IMR-90 (cell line): Measurements from ENCODE around the gene RUNX1. TPM values are rescaled to one million over a fixed set of nuclear protein-coding genes. Genes with fewer than 3 reads are reported as not detected.

Source experiments
- ATAC-seq: fragments of 200-7000 bp; cut with Tn5 transposase; 2 replicates; pipeline ENCODE4 v1.9.1; 2020; ENCODE audit warnings: low read depth, mild to moderate bottlenecking, moderate library complexity
- BruUV-seq: library from RNA; stranded (reverse); fragments of 400-500 nt; replicated peaks from 2 replicates; lab custom pipeline; 2021; lab: Mats Ljungman, UMichigan
- CTCF ChIA-PET: fragments of 300-600 bp; formaldehyde crosslinking; extraction: SDS; loops from one replicate; lab custom pipeline; 2021; ENCODE audit warnings: antibody characterized with exemption; lab: Yijun Ruan, JAX
- POLR2A ChIA-PET: fragments of 300-600 bp; sonication (Branson Sonifier 250); formaldehyde crosslinking; loops from one replicate; lab custom pipeline; 2022; ENCODE audit warnings: antibody characterized with exemption; ENCODE audit not compliant: unreplicated experiment; lab: Charles Lee
- DNase-seq: peaks from one replicate; pipeline ENCODE4 v3.0.0; 2013
- H2AFZ ChIP-seq: replicated peaks from 2 replicates; pipeline ENCODE3; 2013; ENCODE audit warnings: low read length, mild to moderate bottlenecking; ENCODE audit not compliant: poor library complexity
- H2AK5ac ChIP-seq: 2 replicates; pipeline ENCODE4 v1.6.1; 2013; ENCODE audit warnings: low read depth, low read length, inconsistent platforms
- H2AK9ac ChIP-seq: replicated peaks from 2 replicates; pipeline ENCODE3; 2013; ENCODE audit warnings: mild to moderate bottlenecking, low read depth, low read length, moderate library complexity; ENCODE audit not compliant: poor library complexity
- H2BK120ac ChIP-seq: 2 replicates; pipeline ENCODE4 v1.6.1; 2013; ENCODE audit warnings: low read depth, low read length, inconsistent platforms
- H2BK15ac ChIP-seq: 3 replicates; pipeline ENCODE4 v1.6.1; 2013; ENCODE audit warnings: low read depth, low read length, inconsistent platforms
- H2BK20ac ChIP-seq: 2 replicates; pipeline ENCODE4 v1.6.1; 2013; ENCODE audit warnings: low read depth, mild to moderate bottlenecking, inconsistent platforms, low read length, moderate library complexity
- H2BK5ac ChIP-seq: 2 replicates; pipeline ENCODE4 v1.6.1; 2013; ENCODE audit warnings: mild to moderate bottlenecking, low read depth, low read length, inconsistent platforms; ENCODE audit not compliant: poor library complexity, severe bottlenecking
- H3K14ac ChIP-seq: replicated peaks from 2 replicates; pipeline ENCODE4 v1.6.1; 2013; ENCODE audit warnings: low read depth, low read length, inconsistent platforms
- H3K18ac ChIP-seq: 2 replicates; pipeline ENCODE4 v1.6.1; 2013; ENCODE audit warnings: low read depth, low read length, control low read depth
- H3K23ac ChIP-seq: 2 replicates; pipeline ENCODE4 v1.6.1; 2013; ENCODE audit warnings: low read depth, low read length, inconsistent platforms
- H3K27ac ChIP-seq: 2 replicates; pipeline ENCODE4 v1.5.1; 2013; ENCODE audit warnings: mild to moderate bottlenecking, control low read depth, low read length; ENCODE audit not compliant: insufficient read depth
- H3K27me3 ChIP-seq: 2 replicates; pipeline ENCODE4 v1.6.1; 2013; ENCODE audit warnings: low read length; ENCODE audit not compliant: control insufficient read depth, insufficient read depth
- H3K36me3 ChIP-seq: 2 replicates; pipeline ENCODE4 v1.6.1; 2013; ENCODE audit warnings: low read length, mixed read lengths; ENCODE audit not compliant: control insufficient read depth, insufficient read depth
- H3K4ac ChIP-seq: 2 replicates; pipeline ENCODE4 v1.6.1; 2013; ENCODE audit warnings: low read depth, low read length, inconsistent platforms
- H3K4me1 ChIP-seq: 2 replicates; pipeline ENCODE4 v1.6.1; 2013; ENCODE audit warnings: low read length, mixed read lengths; ENCODE audit not compliant: control insufficient read depth, insufficient read depth
- H3K4me2 ChIP-seq: 2 replicates; pipeline ENCODE4 v1.6.1; 2013; ENCODE audit warnings: low read depth, mild to moderate bottlenecking, control low read depth, low read length, moderate library complexity
- H3K4me3 ChIP-seq: 2 replicates; pipeline ENCODE4 v1.5.1; 2013; ENCODE audit warnings: low read depth, mild to moderate bottlenecking, control low read depth, low read length, moderate library complexity; ENCODE audit not compliant: insufficient read depth
- H3K56ac ChIP-seq: 2 replicates; pipeline ENCODE4 v1.6.1; 2013; ENCODE audit warnings: low read length, inconsistent platforms; ENCODE audit not compliant: insufficient read depth; ENCODE audit errors: extremely low read depth
- H3K79me1 ChIP-seq, 2 experiments: 2 replicates each; pipeline ENCODE4 v1.6.1; 2013; ENCODE audit warnings: low read length in 2 of 2, inconsistent platforms in 1 of 2, low read depth in 1 of 2
- H3K9ac ChIP-seq: 2 replicates; pipeline ENCODE4 v1.6.1; 2013; ENCODE audit warnings: low read depth, low read length, control low read depth
- H3K9me1 ChIP-seq: 2 replicates; pipeline ENCODE4 v1.6.1; 2013; ENCODE audit warnings: low read length, inconsistent platforms; ENCODE audit not compliant: insufficient read depth
- H3K9me3 ChIP-seq: 2 replicates; pipeline ENCODE4 v1.6.1; 2013; ENCODE audit warnings: low read length; ENCODE audit not compliant: control insufficient read depth, insufficient read depth
- H4K20me1 ChIP-seq: 2 replicates; pipeline ENCODE4 v1.6.1; 2013; ENCODE audit warnings: low read length, inconsistent platforms; ENCODE audit not compliant: insufficient read depth
- H4K5ac ChIP-seq: 2 replicates; pipeline ENCODE4 v1.6.1; 2013; ENCODE audit warnings: mild to moderate bottlenecking, low read depth, low read length, control low read depth
- H4K8ac ChIP-seq, 2 experiments: 2 replicates each; pipeline ENCODE4 v1.6.1; 2013; ENCODE audit warnings: low read depth in 2 of 2, low read length in 2 of 2, control low read depth in 1 of 2, inconsistent platforms in 1 of 2
- H4K91ac ChIP-seq: 2 replicates; pipeline ENCODE4 v1.6.1; 2013; ENCODE audit warnings: low read depth, low read length, inconsistent platforms; ENCODE audit not compliant: insufficient read depth
- BHLHE40 ChIP-seq: fragments of 150-350 bp; IDR thresholded peaks from 2 replicates; pipeline ENCODE4 v1.6.1; 2016; ENCODE audit warnings: mild to moderate bottlenecking, low read depth, low read length
- CEBPB ChIP-seq: IDR thresholded peaks from 2 replicates; pipeline ENCODE4 v1.6.1; 2012; ENCODE audit warnings: low read depth, low read length, improper control_type of control experiment
- CHD1 ChIP-seq: IDR thresholded peaks from 2 replicates; pipeline ENCODE4 v1.6.1; 2012; ENCODE audit warnings: low read depth, low read length, improper control_type of control experiment
- FOS ChIP-seq: fragments of 150-350 bp; IDR thresholded peaks from 2 replicates; pipeline ENCODE4 v1.6.1; 2016; ENCODE audit warnings: low read depth, low read length
- MAFK ChIP-seq: IDR thresholded peaks from 2 replicates; pipeline ENCODE4 v1.6.1; 2012; ENCODE audit warnings: low read depth, low read length, improper control_type of control experiment
- MAZ ChIP-seq: IDR thresholded peaks from 2 replicates; pipeline ENCODE4 v1.6.1; 2012; ENCODE audit warnings: low read depth, mild to moderate bottlenecking, low read length, improper control_type of control experiment, moderate library complexity, borderline replicate concordance
- MXI1 ChIP-seq: IDR thresholded peaks from 2 replicates; pipeline ENCODE4 v1.6.1; 2012; ENCODE audit warnings: low read depth, mild to moderate bottlenecking, low read length, moderate library complexity, borderline replicate concordance
- RCOR1 ChIP-seq: IDR thresholded peaks from 2 replicates; pipeline ENCODE4 v1.6.1; 2012; ENCODE audit warnings: mild to moderate bottlenecking, low read length, improper control_type of control experiment; ENCODE audit not compliant: insufficient replicate concordance
- RFX5 ChIP-seq: IDR thresholded peaks from 2 replicates; pipeline ENCODE4 v1.8.0; 2012; ENCODE audit warnings: low read depth, mild to moderate bottlenecking, low read length, moderate library complexity
- SMC3 ChIP-seq: fragments of 150-350 bp; IDR thresholded peaks from 2 replicates; pipeline ENCODE4 v1.6.1; 2016; ENCODE audit warnings: low read depth, mild to moderate bottlenecking, antibody characterized with exemption, low read length, moderate library complexity
- WGBS, 2 experiments: methylation state at CpG; one replicate each; pipeline versions ENCODE4 v1.1.5 to v1.1.7; 2013; ENCODE audit warnings: missing lambda C conversion rate in 2 of 2; ENCODE audit not compliant: insufficient read length in 1 of 2; ENCODE audit errors: extremely low coverage in 2 of 2; 5-methylcytosine and 5-hydroxymethylcytosine counted together
- dilution Hi-C: fragments of 300-500 bp; cut with HindIII; formaldehyde crosslinking; loops from one replicate; pipeline ENCODE4 v1.14.3; 2018; ENCODE audit warnings: low sequenced_read_pairs; ENCODE audit not compliant: unreplicated experiment
- in situ Hi-C: fragments of 300-500 bp; cut with MboI; formaldehyde crosslinking; loops from 3 replicates; pipeline ENCODE4 v1.14.3; 2019; ENCODE audit warnings: low sequenced_read_pairs, inconsistent platforms, mixed read lengths
- intact Hi-C: fragments of 100-400 bp; cut with micrococcal nuclease; formaldehyde crosslinking; loops from 2 replicates; pipeline ENCODE4 v1.10.0; 2022
- polyA plus RNA-seq, 3 experiments: library from polyadenylated mRNA; depleted of rRNA; stranded (reverse); fragments of >200 nt; gene quantifications; 2 replicates each; pipeline ENCODE4 v1.2.3, GENCODE V29; 2012; ENCODE audit warnings: low replicate concordance in 1 of 3
- total RNA-seq: library from RNA; depleted of rRNA; stranded (reverse); fragments of >200 nt; gene quantifications from 2 replicates; pipeline ENCODE4 v1.2.3, GENCODE V29; 2012
- TF ChIP-seq, protein P1 (sequence below): fragments of 150-350 bp; IDR thresholded peaks from 2 replicates; pipeline ENCODE4 v1.6.1; 2016; ENCODE audit warnings: low read depth, mild to moderate bottlenecking, low read length, moderate library complexity, borderline replicate concordance
- TF ChIP-seq, protein P2 (sequence below): conservative IDR thresholded peaks from 2 replicates; pipeline ENCODE4 v1.5.1; 2012; ENCODE audit warnings: mild to moderate bottlenecking, low read depth, low read length, improper control_type of control experiment

RUNX1 gene
- total and polyA plus RNA-seq, 2 of the 4 experiments (the other 2 are of a cell fraction): 34.5 to 56.5 TPM

DNA sequence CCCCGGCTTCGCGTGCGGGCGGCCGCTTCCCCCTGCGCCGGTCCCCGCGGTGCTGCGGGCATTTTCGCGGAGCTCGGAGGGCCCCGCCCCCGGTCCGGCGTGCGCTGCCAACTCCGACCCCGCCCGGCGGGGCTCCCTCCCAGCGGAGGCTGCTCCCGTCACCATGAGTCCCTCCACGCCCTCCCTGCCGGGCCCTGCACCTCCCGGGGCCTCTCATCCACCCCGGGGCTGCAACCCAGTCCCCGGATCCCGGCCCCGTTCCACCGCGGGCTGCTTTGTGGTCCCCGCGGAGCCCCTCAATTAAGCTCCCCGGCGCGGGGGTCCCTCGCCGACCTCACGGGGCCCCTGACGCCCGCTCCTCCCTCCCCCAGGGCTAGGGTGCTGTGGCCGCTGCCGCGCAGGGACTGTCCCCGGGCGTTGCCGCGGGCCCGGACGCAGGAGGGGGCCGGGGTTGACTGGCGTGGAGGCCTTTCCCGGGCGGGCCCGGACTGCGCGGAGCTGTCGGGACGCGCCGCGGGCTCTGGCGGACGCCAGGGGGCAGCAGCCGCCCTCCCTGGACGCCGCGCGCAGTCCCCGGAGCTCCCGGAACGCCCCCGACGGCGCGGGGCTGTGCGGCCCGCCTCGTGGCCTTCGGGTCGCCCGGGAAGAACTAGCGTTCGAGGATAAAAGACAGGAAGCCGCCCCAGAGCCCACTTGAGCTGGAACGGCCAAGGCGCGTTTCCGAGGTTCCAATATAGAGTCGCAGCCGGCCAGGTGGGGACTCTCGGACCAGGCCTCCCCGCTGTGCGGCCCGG, 159.2 kb downstream of the RUNX1 start (continued):
- peak; percentile 71; the same call in 1 of the 2 replicates for TF ChIP-seq CHD1
- no peak for TF ChIP-seq MAFK
- peak; percentile 94 for TF ChIP-seq MAZ
- TF ChIP-seq RCOR1: no peak

DNA sequence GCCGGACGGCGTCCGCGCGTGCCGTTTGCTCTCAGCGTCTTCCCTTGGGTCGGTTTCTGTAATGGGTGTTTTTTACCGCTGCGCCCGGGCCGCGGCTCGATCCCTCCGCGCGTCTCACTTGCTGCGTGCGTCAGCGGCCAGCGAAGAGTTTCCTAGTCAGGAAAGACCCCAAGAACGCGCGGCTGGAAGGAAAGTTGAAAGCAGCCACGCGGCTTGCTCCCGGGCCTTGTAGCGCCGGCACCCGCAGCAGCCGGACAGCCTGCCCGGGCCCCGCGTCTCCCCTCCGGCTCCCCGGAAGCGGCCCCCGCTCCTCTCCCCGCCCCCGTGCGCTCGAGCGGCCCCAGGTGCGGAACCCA, 159.8 kb downstream of the RUNX1 start:
- H3K4me2 ChIP-seq: peak overlapping the region; percentile 90
- peak overlapping the region; percentile 86 for H3K23ac ChIP-seq
- H3K4ac ChIP-seq: peak overlapping the region; percentile 97
- dilution Hi-C loops (no loop called here), intact Hi-C loops (loop anchor here (2.0 to 5.0 kb wide), 7 partner anchors 87 to 1138 kb away; no protein-coding TSS in a partner anchor), in situ Hi-C loops (loop anchor here (5.0 to 10.0 kb wide), 4 partner anchors 318 to 1046 kb away; no protein-coding TSS in a partner anchor)
- H2BK15ac ChIP-seq: no peak overlapping the region
- H3K56ac ChIP-seq: peak overlapping the region; percentile 80; the same call in 1 of the 2 replicates
- DNase-seq (peak; percentile 74), ATAC-seq (no peak)
- peak overlapping the region; percentile 73 to 75 for H4K8ac ChIP-seq
- peak overlapping the region; percentile 80 for H3K18ac ChIP-seq
- POLR2A ChIA-PET: interaction anchor here (0.6 to 2.3 kb wide), 4 partner anchors 316 to 951 kb away, joined by 3 to 13 read pairs (median 4); no protein-coding TSS in a partner anchor
- peak overlapping the region; percentile 92 for H2AFZ ChIP-seq
- peak overlapping the region; percentile 78 for H4K91ac ChIP-seq
- H3K4me3 ChIP-seq: peak overlapping the region; percentile 91
- BruUV-seq: no TSS peak
- H2AK9ac ChIP-seq: peak overlapping the region; percentile 98
- peak overlapping the region; percentile 99 for H3K27ac ChIP-seq
- peak overlapping the region; percentile 78 for H2BK120ac ChIP-seq
- H3K79me1 ChIP-seq: peaks cover 0 to 14% of the 10 kb centered on the region in 2 experiments; a peak in 2 of 4 replicates
- peak overlapping the region; percentile 69 for H4K5ac ChIP-seq
- H3K9me1 ChIP-seq: no peaks in the 10 kb centered on the region
- no peak overlapping the region for H2BK20ac ChIP-seq
- H3K4me1 ChIP-seq: no peaks in the 10 kb centered on the region
- 1% methylated on average over 18 of the region's 45 CpGs; no CpG with 5 or more reads in 1 of the 2 experiments for WGBS, 2 experiments
- peak overlapping the region; percentile 97 for H3K9ac ChIP-seq
- peak overlapping the region; percentile 54; the same call in 1 of the 2 replicates for H3K14ac ChIP-seq
- peak overlapping the region; percentile 67; the same call in 1 of the 2 replicates for H2AK5ac ChIP-seq
- peaks cover 17% of the 10 kb centered on the region for H4K20me1 ChIP-seq
- peak overlapping the region; percentile 96 for H2BK5ac ChIP-seq
- H3K9me3 ChIP-seq: no peaks in the 10 kb centered on the region
- H3K36me3 ChIP-seq: peaks cover 2% of the 10 kb centered on the region; the same call in 1 of the 2 replicates
- CTCF ChIA-PET: interaction anchor here (0.6 to 1.6 kb wide), 10 partner anchors 76 to 1053 kb away, joined by 3 to 6 read pairs (median 3); no protein-coding TSS in a partner anchor
- no peaks in the 10 kb centered on the region for H3K27me3 ChIP-seq
- TF ChIP-seq, protein P1, sequence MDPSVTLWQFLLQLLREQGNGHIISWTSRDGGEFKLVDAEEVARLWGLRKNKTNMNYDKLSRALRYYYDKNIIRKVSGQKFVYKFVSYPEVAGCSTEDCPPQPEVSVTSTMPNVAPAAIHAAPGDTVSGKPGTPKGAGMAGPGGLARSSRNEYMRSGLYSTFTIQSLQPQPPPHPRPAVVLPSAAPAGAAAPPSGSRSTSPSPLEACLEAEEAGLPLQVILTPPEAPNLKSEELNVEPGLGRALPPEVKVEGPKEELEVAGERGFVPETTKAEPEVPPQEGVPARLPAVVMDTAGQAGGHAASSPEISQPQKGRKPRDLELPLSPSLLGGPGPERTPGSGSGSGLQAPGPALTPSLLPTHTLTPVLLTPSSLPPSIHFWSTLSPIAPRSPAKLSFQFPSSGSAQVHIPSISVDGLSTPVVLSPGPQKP: no peak
- TF ChIP-seq FOS (no peak), RFX5 (no peak), MXI1 (no peak), RCOR1 (no peak), SMC3 (no peak), BHLHE40 (no peak; the same call in 1 of the 2 replicates), CEBPB (no peak)
- TF ChIP-seq, protein P2, sequence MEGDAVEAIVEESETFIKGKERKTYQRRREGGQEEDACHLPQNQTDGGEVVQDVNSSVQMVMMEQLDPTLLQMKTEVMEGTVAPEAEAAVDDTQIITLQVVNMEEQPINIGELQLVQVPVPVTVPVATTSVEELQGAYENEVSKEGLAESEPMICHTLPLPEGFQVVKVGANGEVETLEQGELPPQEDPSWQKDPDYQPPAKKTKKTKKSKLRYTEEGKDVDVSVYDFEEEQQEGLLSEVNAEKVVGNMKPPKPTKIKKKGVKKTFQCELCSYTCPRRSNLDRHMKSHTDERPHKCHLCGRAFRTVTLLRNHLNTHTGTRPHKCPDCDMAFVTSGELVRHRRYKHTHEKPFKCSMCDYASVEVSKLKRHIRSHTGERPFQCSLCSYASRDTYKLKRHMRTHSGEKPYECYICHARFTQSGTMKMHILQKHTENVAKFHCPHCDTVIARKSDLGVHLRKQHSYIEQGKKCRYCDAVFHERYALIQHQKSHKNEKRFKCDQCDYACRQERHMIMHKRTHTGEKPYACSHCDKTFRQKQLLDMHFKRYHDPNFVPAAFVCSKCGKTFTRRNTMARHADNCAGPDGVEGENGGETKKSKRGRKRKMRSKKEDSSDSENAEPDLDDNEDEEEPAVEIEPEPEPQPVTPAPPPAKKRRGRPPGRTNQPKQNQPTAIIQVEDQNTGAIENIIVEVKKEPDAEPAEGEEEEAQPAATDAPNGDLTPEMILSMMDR: no peak
